Lower leg skin (tissue), 3 donors: Measurements from ENCODE around the gene VEGFB.

Experiments used
- CTCF ChIP-seq, 3 donors: fragments of 450-650 bp; IDR thresholded peaks; one replicate each; pipeline ENCODE4 v1.5.1; 2016; ENCODE audit warnings: antibody characterized with exemption in 3 of 3, mild to moderate bottlenecking in 3 of 3, moderate library complexity in 2 of 3
- POLR2A ChIP-seq, 2 donors: fragments of 450-650 bp; IDR thresholded peaks; one replicate each; pipeline ENCODE4 v1.6.1; 2016 to 2017; ENCODE audit warnings: antibody characterized with exemption in 2 of 2, mild to moderate bottlenecking in 1 of 2, moderate library complexity in 1 of 2

DNA sequence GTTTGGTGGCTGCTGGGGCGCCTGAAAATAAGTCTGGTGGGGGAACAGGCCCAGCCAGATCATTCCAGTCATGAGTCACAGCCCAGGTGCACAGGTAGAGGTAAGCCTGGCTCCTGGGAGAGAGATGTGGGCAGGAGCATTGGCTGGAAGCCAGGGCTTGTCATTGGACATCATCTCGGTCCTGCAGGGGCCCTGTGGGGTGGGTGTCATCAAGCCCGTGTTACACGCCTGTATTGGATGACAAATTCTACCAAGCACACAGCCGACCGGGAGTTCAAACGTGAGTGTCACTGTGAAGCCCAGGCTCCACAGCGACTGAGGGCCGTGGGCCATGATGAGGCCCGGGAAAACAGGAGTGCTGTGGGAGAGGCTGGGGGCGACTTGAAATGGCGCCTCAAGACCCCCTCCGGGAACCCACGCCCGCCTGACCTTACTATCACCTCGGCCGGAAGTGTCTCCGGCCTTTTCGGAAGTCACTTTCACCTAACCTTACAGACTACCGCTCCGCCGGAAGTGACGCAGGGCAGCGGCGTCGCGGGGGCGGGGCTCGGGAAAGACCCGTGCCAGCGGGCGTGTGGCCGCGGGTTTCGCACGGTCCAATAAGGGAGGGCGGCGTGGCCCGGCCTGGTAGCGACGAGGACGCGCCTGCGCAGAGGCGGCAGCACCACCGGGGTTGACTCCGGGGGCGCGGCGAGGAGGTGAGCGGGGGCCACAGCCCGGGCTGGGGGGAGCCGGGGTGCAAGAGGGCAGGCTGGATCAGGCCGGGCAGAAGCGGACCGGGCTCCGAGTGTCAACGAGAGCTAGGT lies 6.3 kb downstream of the VEGFB start, which contains the start of gene FKBP2:
- TF ChIP-seq CTCF (IDR thresholded peaks at IDR 0.05) (peak in 1 of 3 donors; percentile 11), POLR2A (IDR thresholded peaks at IDR 0.05) (peak in 1 of 2 donors; percentile 72)
